ENCODE results near the gene ATF7. TPM values are rescaled to one million over a fixed set of nuclear protein-coding genes. Genes with fewer than 3 reads are reported as not detected.
A peak's percentile ranks its signal among the peaks of the same experiment; 100 is the strongest.

ATF7 gene
- polyA plus RNA-seq, 1 of the 3 experiments (the other 2 are of a cell fraction), result 12.8 TPM

GRCh38 chr12:53624458-53624857 is 1.7 kb downstream of the ATF7 start (continued):
- no peak for TF ChIP-seq USF1 (IDR thresholded peaks at IDR 0.05; ENCODE audit: borderline replicate concordance, low read depth)

- TF ChIP-seq RCOR1 (IDR thresholded peaks at IDR 0.05; ENCODE audit: low read length), result no peak
- no peak for TF ChIP-seq GATA2 (CRISPR knock-in tag; IDR thresholded peaks at IDR 0.05)
- TF ChIP-seq USF1 (IDR thresholded peaks at IDR 0.05; ENCODE audit: borderline replicate concordance, low read depth), result no peak
- TF ChIP-seq SIN3A (IDR thresholded peaks at IDR 0.05; ENCODE audit: borderline replicate concordance, low read depth, low read length), result no peak
- TF ChIP-seq FOXJ3 (CRISPR knock-in tag; IDR thresholded peaks at IDR 0.05), result no peak
- no peak for TF ChIP-seq RXRA (IDR thresholded peaks at IDR 0.05; ENCODE audit: borderline replicate concordance, low read depth)
- no peak for TF ChIP-seq ZBTB33 (IDR thresholded peaks at IDR 0.05; ENCODE audit: borderline replicate concordance, low read depth)
- no peak for TF ChIP-seq JUND (IDR thresholded peaks at IDR 0.05)
- no peak for TF ChIP-seq YY1 (IDR thresholded peaks at IDR 0.05; ENCODE audit: low read depth)
- no peak for TF ChIP-seq CHD2 (IDR thresholded peaks at IDR 0.05; ENCODE audit: low read length, partially characterized antibody)
- no peak for TF ChIP-seq FOSL2 (IDR thresholded peaks at IDR 0.05; ENCODE audit: borderline replicate concordance, low read depth)
- no peak for TF ChIP-seq RFX5 (IDR thresholded peaks at IDR 0.05; ENCODE audit: low read length)
- no peak for TF ChIP-seq TCF12 (IDR thresholded peaks at IDR 0.05)
- no peak for TF ChIP-seq EZH2phosphoT487 (IDR thresholded peaks at IDR 0.05; ENCODE audit: borderline replicate concordance, low read depth)
- TF ChIP-seq NFIC (IDR thresholded peaks at IDR 0.05; ENCODE audit: borderline replicate concordance), result no peak
- peaks cover 69% of the 10 kb centered on the region for H3K79me2 ChIP-seq (ENCODE audit: insufficient read depth)
- peaks cover 5 to 9% of the 10 kb centered on the region in 2 experiments; a peak in 3 of 4 replicates for H3K4me1 ChIP-seq (ENCODE audit: control insufficient read depth in 1 of 2, insufficient read depth in 2 of 2, low read depth in 1 of 2, low read length in 1 of 2)
- no peaks in the 10 kb centered on the region for H3F3A ChIP-seq (replicated peaks; ENCODE audit: insufficient read depth)
- H3K27ac ChIP-seq (ENCODE audit: low read depth in 2 of 2, low read length in 1 of 2), result no peak overlapping the region
- H3K9me3 ChIP-seq, result no peaks in the 10 kb centered on the region
- peak overlapping the region in 1 of 2 experiments; percentile 75; a peak in 2 of 4 replicates for H3K4me3 ChIP-seq (ENCODE audit: low read depth in 2 of 2, low read length in 1 of 2)
- ChIA-PET CTCF (interaction anchor here (1.3 to 3.0 kb wide), 5 partner anchors 11 to 123 kb away, joined by 4 to 21 read pairs (median 8); partner anchors contain the start of gene ATP5MC2), POLR2A (interaction anchor here (1.0 kb wide), 1 partner anchor 32 kb away, joined by 3 read pairs; no protein-coding TSS in a partner anchor)
- H4K20me1 ChIP-seq (ENCODE audit: insufficient read depth), result peaks cover 5% of the 10 kb centered on the region; the same call in 1 of the 2 replicates
- no peak for DNase-seq
- no peaks in the 10 kb centered on the region for H3K27me3 ChIP-seq (ENCODE audit: insufficient read depth)
- no peak overlapping the region for H2AFZ ChIP-seq (ENCODE audit: low read depth)
- no peaks in the 10 kb centered on the region for H3K9me2 ChIP-seq
- 69% methylated on average over 7 of the region's 7 CpGs for WGBS (ENCODE audit: low lambda C conversion rate)
- H3K4me2 ChIP-seq, result peak overlapping the region; percentile 91
- H3K9ac ChIP-seq, result no peak overlapping the region
- H3K36me3 ChIP-seq (replicated peaks in 1 of 2; ENCODE audit: control insufficient read depth in 1 of 2, insufficient read depth in 2 of 2, low read length in 1 of 2), result no peaks in the 10 kb centered on the region
Observed at GRCh38 chr12:53623548-53624385, 2.4 kb downstream of the ATF7 start.

All from SK-N-SH (cell line).